HAP-1 (cell line): ENCODE measurements around the gene RHD.
"Not testable (repeated sequence)": the region's sequence is repeated elsewhere in the genome, so short reads cannot be mapped to it uniquely, and the experiment has no call there.

Experiments used
- DNase-seq, 2 experiments: peaks; one replicate each; pipeline ENCODE4 v3.0.0-alpha.2; 2016 to 2020; ENCODE audit warnings: low spot score in 2 of 2
- H3K27me3 ChIP-seq: fragments of 250-450 bp; sonication (Bioruptor Pico); 2 replicates; pipeline ENCODE4 v1.5.1; 2020; ENCODE audit warnings: low read depth, mild to moderate bottlenecking, moderate library complexity
- H3K36me3 ChIP-seq: fragments of 250-450 bp; sonication (Bioruptor Pico); replicated peaks from 2 replicates; pipeline ENCODE4 v1.5.1; 2020; ENCODE audit warnings: mild to moderate bottlenecking
- H3K4me1 ChIP-seq: fragments of 250-450 bp; sonication (Bioruptor Pico); 2 replicates; pipeline ENCODE4 v1.5.1; 2020; ENCODE audit warnings: mild to moderate bottlenecking
- H3K4me3 ChIP-seq: fragments of 250-450 bp; sonication (Bioruptor Pico); 2 replicates; pipeline ENCODE4 v1.5.1; 2020; ENCODE audit warnings: mild to moderate bottlenecking, moderate library complexity
- H3K9me3 ChIP-seq: fragments of 250-450 bp; sonication (Bioruptor Pico); 2 replicates; pipeline ENCODE4 v1.5.1; 2020; ENCODE audit warnings: mild to moderate bottlenecking, moderate library complexity
- in situ Hi-C: fragments of 300-500 bp; cut with MboI; formaldehyde crosslinking; loops from 3 replicates; pipeline ENCODE4 v1.14.3; 2020; ENCODE audit warnings: low sequenced_read_pairs, inconsistent platforms, mixed read lengths

Gene RHD

DNA sequence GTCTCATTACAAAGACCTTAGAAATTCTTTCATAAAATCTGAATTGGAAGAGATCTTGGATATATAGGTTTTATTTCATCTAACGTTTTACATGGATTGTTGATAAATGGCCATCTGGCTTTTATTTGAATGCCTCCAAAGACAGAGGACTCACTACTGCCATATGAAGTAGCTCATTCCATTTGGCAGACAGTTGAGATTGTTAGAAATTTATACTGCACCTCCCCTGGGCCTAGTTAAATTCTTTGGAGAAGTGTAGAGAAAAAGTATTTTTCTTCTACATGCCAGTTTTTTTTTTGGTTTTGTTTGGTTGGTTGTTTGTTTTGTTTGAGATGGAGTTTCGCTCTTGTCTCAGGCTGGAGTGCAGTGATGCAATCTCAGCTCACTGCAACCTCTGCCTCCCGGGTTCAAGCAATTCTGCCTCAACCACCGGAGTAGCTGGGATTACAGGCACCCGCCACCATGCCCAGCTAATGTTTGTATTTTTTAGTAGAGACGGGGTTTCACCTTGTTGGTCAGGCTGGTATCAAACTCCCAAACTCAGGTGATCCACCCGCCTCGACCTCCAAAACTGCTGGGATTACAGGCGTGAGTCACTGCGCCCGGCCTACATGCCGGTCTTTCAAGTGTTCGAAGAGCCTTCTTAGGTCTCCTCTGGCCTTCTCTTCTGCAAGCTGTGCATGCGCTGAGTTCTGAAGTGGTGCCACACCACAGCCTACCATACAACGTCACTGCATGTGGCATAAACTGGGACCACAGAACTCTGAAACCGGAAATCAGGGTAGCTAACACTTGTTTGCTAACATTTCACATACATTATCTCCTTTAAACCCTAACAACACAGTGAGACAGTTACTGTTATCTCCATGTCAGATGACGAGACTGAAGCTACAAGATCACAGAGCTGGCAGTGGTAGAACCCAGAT, 90.6 kb downstream of the RHD start:
- H3K4me3 ChIP-seq, H3K9me3 ChIP-seq, DNase-seq, H3K27me3 ChIP-seq, H3K4me1 ChIP-seq, in situ Hi-C loops: not testable (repeated sequence)
- H3K36me3 ChIP-seq = peaks cover 14% of the 10 kb centered on the region

DNA sequence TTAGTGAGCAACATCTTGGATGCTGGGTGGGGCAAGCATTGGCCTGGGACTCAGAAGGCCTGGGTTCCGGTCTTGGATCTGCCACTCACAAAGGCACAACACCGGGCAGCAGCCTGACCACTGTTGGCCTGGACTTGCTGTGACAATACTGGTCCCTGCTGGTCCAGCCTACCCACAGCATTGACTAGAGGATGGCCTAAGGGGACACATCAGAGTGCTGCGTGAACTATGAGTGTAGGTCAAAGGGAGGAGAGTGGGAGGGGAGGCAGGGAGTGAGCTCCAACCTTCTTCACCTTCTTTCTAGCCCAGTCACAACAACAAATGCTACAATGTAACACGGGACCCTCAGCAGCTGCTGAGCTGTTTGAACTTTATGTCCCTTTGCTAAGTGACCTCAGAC, 96.9 kb downstream of the RHD start:
- Histone ChIP-seq H3K27me3 (no peaks in the 10 kb centered on the region), H3K4me3 (no peak overlapping the region), H3K4me1 (no peaks in the 10 kb centered on the region), H3K36me3 (no peaks in the 10 kb centered on the region), H3K9me3 (no peaks in the 10 kb centered on the region)
- no peak for DNase-seq
- in situ Hi-C loops = no loop called here

DNA sequence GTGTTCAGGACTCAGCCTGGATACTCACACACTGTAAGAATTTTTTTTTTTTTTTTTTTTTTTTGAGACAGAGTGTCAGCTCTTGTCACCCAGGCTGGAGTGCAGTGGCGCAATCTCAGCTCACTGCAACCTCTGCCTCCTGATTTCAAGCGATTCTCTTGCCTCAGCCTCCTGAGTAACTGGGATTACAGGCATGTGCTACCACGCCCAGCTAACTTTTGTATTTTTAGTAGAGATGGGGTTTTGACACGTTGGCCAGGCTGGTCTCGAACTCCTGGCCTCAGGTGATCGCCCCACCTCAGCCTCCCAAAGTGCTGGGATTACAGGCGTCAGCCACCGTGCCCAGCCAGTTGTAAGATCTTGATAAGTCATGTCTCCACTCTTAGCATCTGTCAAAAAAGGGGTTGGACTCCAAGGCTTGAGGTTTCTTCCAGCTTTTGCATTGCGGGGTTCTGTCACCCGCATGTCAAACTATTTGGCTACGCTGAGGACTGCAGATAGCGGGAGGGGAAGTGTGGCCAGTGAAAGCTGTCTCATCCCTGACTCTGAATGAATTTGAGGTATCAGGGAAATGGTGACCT, 97.5 kb downstream of the RHD start:
- H3K27me3 ChIP-seq, in situ Hi-C loops, DNase-seq, H3K4me3 ChIP-seq, H3K9me3 ChIP-seq, H3K36me3 ChIP-seq, H3K4me1 ChIP-seq: not testable (repeated sequence)

DNA sequence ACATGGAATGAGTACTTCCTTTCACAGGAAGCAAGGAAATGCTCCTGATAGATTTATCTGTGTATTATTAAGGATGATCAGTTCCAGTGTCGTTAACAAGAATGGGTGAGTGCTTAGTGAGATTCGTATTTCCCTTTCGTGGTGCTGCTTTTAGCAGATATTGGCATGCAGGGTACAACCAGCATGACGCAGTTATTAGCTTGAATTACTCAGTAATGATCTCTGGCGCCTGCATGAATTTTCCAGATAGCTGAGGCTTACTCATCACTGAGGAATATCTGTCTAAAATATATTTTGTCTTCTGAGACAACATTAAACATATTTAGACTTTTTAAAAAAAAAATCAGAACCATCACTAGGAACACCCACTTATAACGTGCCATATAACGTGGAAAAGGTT, 99.4 kb downstream of the RHD start:
- DNase-seq, H3K27me3 ChIP-seq, H3K4me3 ChIP-seq, in situ Hi-C loops, H3K36me3 ChIP-seq, H3K4me1 ChIP-seq, H3K9me3 ChIP-seq: not testable (repeated sequence)

DNA sequence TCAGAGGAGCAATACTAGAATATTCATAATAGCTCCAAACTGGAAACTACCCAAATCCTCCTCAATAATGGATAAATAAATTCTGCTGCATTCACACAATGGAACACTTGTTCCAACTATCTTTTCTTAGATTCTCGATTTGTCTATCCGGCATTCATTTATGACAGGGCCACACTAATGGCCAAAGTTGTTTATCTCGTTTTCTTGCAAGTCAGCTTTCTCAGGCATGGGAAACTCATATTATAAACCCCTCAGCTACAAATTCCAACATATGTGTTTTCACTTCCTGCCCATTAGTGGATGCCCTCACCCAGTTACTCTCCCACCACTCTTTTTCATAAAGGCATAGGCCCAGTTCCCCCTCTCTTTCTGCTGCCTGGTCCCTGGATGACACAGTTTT, 106.1 kb downstream of the RHD start:
- H3K27me3 ChIP-seq, H3K9me3 ChIP-seq, H3K36me3 ChIP-seq, H3K4me3 ChIP-seq, in situ Hi-C loops, H3K4me1 ChIP-seq, DNase-seq: not testable (repeated sequence)
